CD4-positive, alpha-beta T cell treated with Interleukin-15 for 4 hours (primary cell): ENCODE measurements around the gene CIBAR2.
"Not testable (repeated sequence)": the region's sequence is repeated elsewhere in the genome, so short reads cannot be mapped to it uniquely, and the experiment has no call there.

Source experiments
- DNase-seq: peaks from one replicate; pipeline ENCODE4 v3.0.0-alpha.2; 2020; ENCODE audit warnings: low spot score

CIBAR2 gene

GRCh38 chr16:85062845-85063244 lies 49.4 kb downstream of the CIBAR2 start:
- no peak for DNase-seq

- DNase-seq: no peak
These were observed 49.9 kb downstream of the CIBAR2 start for GRCh38 chr16:85062323-85062722.

DNA sequence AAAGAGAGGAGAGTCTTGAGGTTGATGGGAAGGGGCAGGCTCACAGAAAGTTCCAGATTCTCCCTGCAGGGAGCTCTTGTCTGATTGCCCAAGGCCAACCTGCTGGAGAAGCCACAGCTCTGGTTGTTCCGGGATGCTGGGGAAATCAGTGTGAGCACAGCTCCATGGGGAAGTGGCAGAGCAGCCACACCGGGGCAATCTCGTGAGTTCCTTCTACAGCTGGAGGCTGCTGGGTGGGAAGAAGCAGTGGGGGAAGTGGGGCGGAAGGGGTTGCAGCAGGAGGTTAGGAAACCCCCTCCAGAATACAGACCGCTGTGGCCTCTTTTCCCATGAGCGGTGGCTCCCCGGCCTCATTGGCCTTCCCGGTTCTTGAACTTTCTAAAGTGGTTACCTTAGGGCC lies 50.7 kb downstream of the CIBAR2 start:
- no peak for DNase-seq

GRCh38 chr16:85058909-85059308 lies 53.4 kb downstream of the CIBAR2 start:
- DNase-seq: no peak

GRCh38 chr16:85057948-85058347 lies 54.3 kb downstream of the CIBAR2 start:
- DNase-seq: no peak

GRCh38 chr16:85057212-85057889 lies 54.9 kb downstream of the CIBAR2 start:
- DNase-seq: no peak

DNA sequence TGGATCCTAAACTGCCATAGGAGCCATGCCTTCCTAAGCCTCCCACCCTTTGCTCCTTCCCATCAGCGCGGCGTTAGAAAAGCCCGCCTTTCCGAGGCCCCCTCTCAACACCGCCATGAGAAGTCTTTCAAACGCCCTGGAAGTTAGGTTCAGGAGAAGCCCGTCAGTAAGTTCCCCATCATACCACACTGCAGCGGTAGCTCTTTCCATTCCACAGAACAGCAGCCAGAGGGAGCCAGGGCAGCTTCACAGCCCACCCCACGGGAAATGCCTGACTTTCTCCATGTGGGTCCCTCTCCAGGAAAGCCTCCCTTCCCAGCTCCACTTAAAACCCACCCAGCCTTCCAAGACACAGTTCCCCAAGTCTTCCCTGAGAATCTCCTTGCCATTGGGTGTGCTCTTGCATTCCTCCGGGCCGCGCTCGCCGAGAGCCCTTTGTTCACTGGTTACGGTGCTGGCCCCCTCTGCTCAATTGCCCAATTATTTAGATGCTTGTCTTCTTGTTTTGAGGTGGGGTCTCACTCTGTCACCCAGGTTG lies 56.0 kb downstream of the CIBAR2 start:
- no peak for DNase-seq

- DNase-seq: peak; percentile 88
These were observed 56.6 kb downstream of the CIBAR2 start for GRCh38 chr16:85055493-85056210.

GRCh38 chr16:85054948-85055492 lies 57.3 kb downstream of the CIBAR2 start:
- no peak for DNase-seq

- DNase-seq: not testable (repeated sequence)
These were observed 58.0 kb downstream of the CIBAR2 start for GRCh38 chr16:85054321-85054720.

- DNase-seq: no peak
These were observed 59.7 kb downstream of the CIBAR2 start for GRCh38 chr16:85052536-85052935.

- DNase-seq: no peak
These were observed 60.6 kb downstream of the CIBAR2 start for GRCh38 chr16:85051683-85052082.

- DNase-seq: no peak
These were observed 61.1 kb downstream of the CIBAR2 start for GRCh38 chr16:85051067-85051581.

DNA sequence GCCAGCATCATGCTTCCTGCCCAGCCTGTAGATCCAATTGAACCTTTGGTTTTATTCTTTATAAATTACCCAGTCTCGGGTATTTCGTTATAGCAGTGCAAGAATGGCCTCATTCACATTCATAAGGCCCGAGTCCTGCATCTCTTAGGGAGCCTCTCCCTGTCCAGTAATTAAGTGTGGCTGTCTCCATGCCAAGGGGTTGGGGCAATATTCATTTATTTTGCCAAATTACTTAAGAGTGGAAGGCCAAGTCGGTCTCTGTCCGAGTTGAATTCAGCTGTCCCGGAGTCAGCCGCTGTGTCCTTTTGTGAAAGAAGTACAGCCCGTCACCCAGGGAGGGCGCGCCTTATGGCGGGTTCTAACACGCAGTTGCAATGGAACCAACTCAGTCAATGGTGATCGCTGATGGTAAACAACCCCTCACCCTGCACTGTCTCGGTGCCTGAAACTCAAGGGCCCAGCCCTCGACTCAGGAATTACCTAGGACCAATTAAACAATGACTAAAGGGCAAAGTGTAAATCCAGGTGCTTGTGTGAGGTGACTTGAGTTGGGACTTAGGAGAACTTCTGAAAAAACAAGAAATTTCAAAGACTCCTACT lies 62.5 kb downstream of the CIBAR2 start:
- DNase-seq: no peak

- DNase-seq: no peak
These were observed 63.2 kb downstream of the CIBAR2 start for GRCh38 chr16:85048921-85049562.
